PC-3 (cell line): ENCODE results near the gene CAMK1D. TPM values are rescaled to one million over a fixed set of nuclear protein-coding genes. Genes with fewer than 3 reads are reported as not detected.

Source experiments
- ATAC-seq: fragments of 200-7000 bp; cut with Tn5 transposase; 2 replicates; pipeline ENCODE4 v1.9.1; 2020; ENCODE audit warnings: mild to moderate bottlenecking, moderate library complexity
- BruUV-seq: library from RNA; stranded (reverse); fragments of 400-500 nt; replicated peaks from 2 replicates; lab custom pipeline; 2021; lab: Mats Ljungman, UMichigan
- CTCF ChIA-PET: fragments of 300-600 bp; sonication (Branson Sonifier 250); formaldehyde crosslinking; loops from one replicate; lab custom pipeline; 2022; ENCODE audit warnings: antibody characterized with exemption; lab: Charles Lee
- POLR2A ChIA-PET: fragments of 300-600 bp; sonication (Branson Sonifier 250); formaldehyde crosslinking; loops from one replicate; lab custom pipeline; 2022; ENCODE audit warnings: antibody characterized with exemption; ENCODE audit not compliant: unreplicated experiment; lab: Charles Lee
- DNase-seq: peaks from one replicate; pipeline ENCODE4 v3.0.0-alpha.2; 2015
- H2AFZ ChIP-seq: fragments of 300-600 bp; sonication (generic); 2 replicates; pipeline ENCODE4 v1.6.0; 2016; ENCODE audit warnings: antibody characterized with exemption, low read length
- H3F3A ChIP-seq: fragments of 300-600 bp; sonication (generic); one replicate; pipeline ENCODE4 v1.6.0; 2017; ENCODE audit warnings: antibody characterized with exemption, low read length, control low read depth, mild to moderate bottlenecking; ENCODE audit not compliant: unreplicated experiment
- H3K27ac ChIP-seq: fragments of 300-600 bp; sonication (generic); 2 replicates; pipeline ENCODE4 v1.5.1; 2016; ENCODE audit warnings: mild to moderate bottlenecking, low read length
- H3K27me3 ChIP-seq: fragments of 300-600 bp; sonication (generic); 2 replicates; pipeline ENCODE4 v1.6.1; 2016; ENCODE audit warnings: low read length, mixed read lengths
- H3K36me3 ChIP-seq: fragments of 300-600 bp; sonication (generic); 2 replicates; pipeline ENCODE4 v1.6.1; 2016; ENCODE audit warnings: low read depth, mixed run types, low read length, mixed read lengths
- H3K4me1 ChIP-seq: fragments of 300-600 bp; sonication (generic); 2 replicates; pipeline ENCODE4 v1.5.1; 2016; ENCODE audit warnings: low read length; ENCODE audit not compliant: insufficient read depth
- H3K4me2 ChIP-seq: fragments of 300-600 bp; sonication (generic); 2 replicates; pipeline ENCODE4 v1.6.0; 2016; ENCODE audit warnings: low read length
- H3K4me3 ChIP-seq: fragments of 300-600 bp; sonication (generic); 2 replicates; pipeline ENCODE4 v1.5.1; 2016; ENCODE audit warnings: mild to moderate bottlenecking, low read length, mixed read lengths
- H3K79me2 ChIP-seq: fragments of 300-600 bp; sonication (generic); 2 replicates; pipeline ENCODE4 v1.6.1; 2017; ENCODE audit warnings: low read length, mixed read lengths
- H3K9ac ChIP-seq: fragments of 300-600 bp; sonication (generic); 2 replicates; pipeline ENCODE4 v1.6.0; 2016; ENCODE audit warnings: mild to moderate bottlenecking, low read length
- H3K9me2 ChIP-seq: fragments of 300-600 bp; sonication (generic); replicated peaks from 2 replicates; pipeline ENCODE4 v1.6.1; 2016; ENCODE audit warnings: mixed run types, low read length, mixed read lengths
- H3K9me3 ChIP-seq: fragments of 300-600 bp; sonication (generic); 2 replicates; pipeline ENCODE4 v1.6.1; 2016; ENCODE audit warnings: low read length, mixed read lengths
- H4K20me1 ChIP-seq: fragments of 300-600 bp; sonication (generic); 2 replicates; pipeline ENCODE4 v1.6.1; 2016; ENCODE audit warnings: low read length, mixed read lengths
- EZH2 ChIP-seq: fragments of 300-600 bp; sonication (generic); IDR thresholded peaks from one replicate; pipeline ENCODE4 v1.6.1; 2017; ENCODE audit warnings: antibody characterized with exemption, mild to moderate bottlenecking, low read length; ENCODE audit not compliant: unreplicated experiment
- EZH2phosphoT487 ChIP-seq: fragments of 300-600 bp; sonication (generic); IDR thresholded peaks from 2 replicates; pipeline ENCODE4 v1.6.1; 2018; ENCODE audit warnings: mild to moderate bottlenecking, antibody characterized with exemption, low read length, borderline replicate concordance
- intact Hi-C: fragments of 100-400 bp; cut with micrococcal nuclease; formaldehyde crosslinking; loops from 2 replicates; pipeline ENCODE4 v1.9.0; 2023
- total RNA-seq: library from RNA; depleted of rRNA; stranded (reverse); fragments of >200 nt; gene quantifications from 2 replicates; pipeline ENCODE4 v1.2.3, GENCODE V29; 2014
- TF ChIP-seq, protein P1 (sequence below): fragments of 300-600 bp; sonication (generic); conservative IDR thresholded peaks from 2 replicates; pipeline ENCODE4 v1.5.1; 2017; ENCODE audit warnings: antibody characterized with exemption, low read depth, mild to moderate bottlenecking, low read length

Gene CAMK1D
- total RNA-seq, 1 experiment from 2014 or later: 1.3 TPM

GRCh38 chr10:12667052-12667451 lies 317.7 kb downstream of the CAMK1D start:
- no peaks in the 10 kb centered on the region for H3K79me2 ChIP-seq
- H4K20me1 ChIP-seq: no peaks in the 10 kb centered on the region
- H3K4me1 ChIP-seq: peaks cover 8% of the 10 kb centered on the region; the same call in 1 of the 2 replicates
- TF ChIP-seq, protein P1, sequence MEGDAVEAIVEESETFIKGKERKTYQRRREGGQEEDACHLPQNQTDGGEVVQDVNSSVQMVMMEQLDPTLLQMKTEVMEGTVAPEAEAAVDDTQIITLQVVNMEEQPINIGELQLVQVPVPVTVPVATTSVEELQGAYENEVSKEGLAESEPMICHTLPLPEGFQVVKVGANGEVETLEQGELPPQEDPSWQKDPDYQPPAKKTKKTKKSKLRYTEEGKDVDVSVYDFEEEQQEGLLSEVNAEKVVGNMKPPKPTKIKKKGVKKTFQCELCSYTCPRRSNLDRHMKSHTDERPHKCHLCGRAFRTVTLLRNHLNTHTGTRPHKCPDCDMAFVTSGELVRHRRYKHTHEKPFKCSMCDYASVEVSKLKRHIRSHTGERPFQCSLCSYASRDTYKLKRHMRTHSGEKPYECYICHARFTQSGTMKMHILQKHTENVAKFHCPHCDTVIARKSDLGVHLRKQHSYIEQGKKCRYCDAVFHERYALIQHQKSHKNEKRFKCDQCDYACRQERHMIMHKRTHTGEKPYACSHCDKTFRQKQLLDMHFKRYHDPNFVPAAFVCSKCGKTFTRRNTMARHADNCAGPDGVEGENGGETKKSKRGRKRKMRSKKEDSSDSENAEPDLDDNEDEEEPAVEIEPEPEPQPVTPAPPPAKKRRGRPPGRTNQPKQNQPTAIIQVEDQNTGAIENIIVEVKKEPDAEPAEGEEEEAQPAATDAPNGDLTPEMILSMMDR: no peak
- no peak for TF ChIP-seq EZH2phosphoT487
- no peak for TF ChIP-seq EZH2
- no peak overlapping the region for H3K27ac ChIP-seq
- ChIA-PET CTCF (interaction anchor here (1.2 kb wide), 1 partner anchor 11 kb away, joined by 3 read pairs; no protein-coding TSS in a partner anchor), POLR2A (no interaction called here)
- H2AFZ ChIP-seq: no peak overlapping the region
- DNase-seq: no peak
- no peak for ATAC-seq
- no peaks in the 10 kb centered on the region for H3K9me3 ChIP-seq
- intact Hi-C loops: no loop called here
- no peaks in the 10 kb centered on the region for H3F3A ChIP-seq
- H3K9me2 ChIP-seq: no peaks in the 10 kb centered on the region
- no peak overlapping the region for H3K4me2 ChIP-seq
- H3K27me3 ChIP-seq: no peaks in the 10 kb centered on the region
- H3K9ac ChIP-seq: no peak overlapping the region
- BruUV-seq: no TSS peak
- no peak overlapping the region for H3K4me3 ChIP-seq
- no peaks in the 10 kb centered on the region for H3K36me3 ChIP-seq

GRCh38 chr10:12668634-12669033 lies 319.3 kb downstream of the CAMK1D start:
- no peaks in the 10 kb centered on the region for H3K27me3 ChIP-seq
- no peaks in the 10 kb centered on the region for H3K9me2 ChIP-seq
- TF ChIP-seq, protein P1: no peak
- TF ChIP-seq EZH2: no peak
- TF ChIP-seq EZH2phosphoT487: no peak
- H3K79me2 ChIP-seq: no peaks in the 10 kb centered on the region
- H4K20me1 ChIP-seq: no peaks in the 10 kb centered on the region
- H2AFZ ChIP-seq: no peak overlapping the region
- H3K27ac ChIP-seq: no peak overlapping the region
- POLR2A ChIA-PET: no interaction called here
- peaks cover 6% of the 10 kb centered on the region; the same call in 1 of the 2 replicates for H3K4me1 ChIP-seq
- H3F3A ChIP-seq: no peaks in the 10 kb centered on the region
- DNase-seq (no peak), ATAC-seq (no peak)
- H3K9ac ChIP-seq: no peak overlapping the region
- H3K4me3 ChIP-seq: no peak overlapping the region
- BruUV-seq: no TSS peak
- no peaks in the 10 kb centered on the region for H3K36me3 ChIP-seq
- intact Hi-C loops: no loop called here
- H3K9me3 ChIP-seq: no peaks in the 10 kb centered on the region
- CTCF ChIA-PET: interaction anchor here (0.5 to 1.2 kb wide), 2 partner anchors 12 to 324 kb away, joined by 3 read pairs; no protein-coding TSS in a partner anchor
- H3K4me2 ChIP-seq: no peak overlapping the region

GRCh38 chr10:12670004-12670403 lies 320.7 kb downstream of the CAMK1D start:
- DNase-seq (no peak), ATAC-seq (no peak)
- Histone ChIP-seq H3K9me2 (no peaks in the 10 kb centered on the region), H3K9me3 (no peaks in the 10 kb centered on the region), H3K79me2 (no peaks in the 10 kb centered on the region), H3K27ac (no peak overlapping the region), H3K27me3 (no peaks in the 10 kb centered on the region), H3K36me3 (no peaks in the 10 kb centered on the region), H3K4me3 (no peak overlapping the region), H3K4me1 (no peaks in the 10 kb centered on the region), H4K20me1 (no peaks in the 10 kb centered on the region), H2AFZ (no peak overlapping the region), H3K9ac (no peak overlapping the region), H3K4me2 (no peak overlapping the region), H3F3A (no peaks in the 10 kb centered on the region)
- TF ChIP-seq EZH2phosphoT487: no peak
- TF ChIP-seq EZH2: no peak
- TF ChIP-seq, protein P1: no peak
- ChIA-PET CTCF (no interaction called here), POLR2A (no interaction called here)
- intact Hi-C loops: no loop called here
- no TSS peak for BruUV-seq
